Neural progenitor cell (in vitro differentiated cells): ENCODE results near the gene SLC7A10. TPM values are rescaled to one million over a fixed set of nuclear protein-coding genes. Genes with fewer than 3 reads are reported as not detected.

Experiments used
- DNase-seq: peaks from one replicate; pipeline ENCODE4 v3.0.0-alpha.2; 2016; ENCODE audit warnings: low spot score
- H2AFZ ChIP-seq: fragments of 200-600 bp; sonication (generic); replicated peaks from 2 replicates; pipeline ENCODE4 v1.6.1; 2016; ENCODE audit warnings: antibody characterized with exemption
- H3F3A ChIP-seq: fragments of 200-600 bp; sonication (generic); 2 replicates; pipeline ENCODE4 v1.6.1; 2016; ENCODE audit warnings: antibody characterized with exemption, low read depth
- H3K27ac ChIP-seq: fragments of 200-600 bp; sonication (generic); 2 replicates; pipeline ENCODE4 v1.5.1; 2016; ENCODE audit warnings: mild to moderate bottlenecking
- H3K27me3 ChIP-seq: fragments of 200-600 bp; sonication (generic); 2 replicates; pipeline ENCODE4 v1.6.1; 2016; ENCODE audit warnings: mild to moderate bottlenecking, moderate library complexity
- H3K36me3 ChIP-seq: fragments of 200-600 bp; sonication (generic); 2 replicates; pipeline ENCODE4 v1.5.1; 2016
- H3K4me1 ChIP-seq: fragments of 200-600 bp; sonication (generic); 2 replicates; pipeline ENCODE4 v1.6.1; 2016; ENCODE audit warnings: mixed run types
- H3K4me2 ChIP-seq: fragments of 200-600 bp; sonication (generic); 2 replicates; pipeline ENCODE4 v1.6.1; 2016
- H3K4me3 ChIP-seq: fragments of 200-600 bp; sonication (generic); 2 replicates; pipeline ENCODE4 v1.5.1; 2016
- H3K79me2 ChIP-seq: fragments of 200-600 bp; sonication (generic); 2 replicates; pipeline ENCODE4 v1.6.1; 2016; ENCODE audit warnings: low read depth
- H3K9ac ChIP-seq: fragments of 200-600 bp; sonication (generic); 2 replicates; pipeline ENCODE4 v1.6.1; 2016
- H3K9me3 ChIP-seq: fragments of 200-600 bp; sonication (generic); 2 replicates; pipeline ENCODE4 v1.5.1; 2016; ENCODE audit warnings: low read depth
- H4K20me1 ChIP-seq: fragments of 200-600 bp; sonication (generic); 2 replicates; pipeline ENCODE4 v1.6.1; 2016; ENCODE audit warnings: low read depth
- H3K27ac Mint-ChIP-seq: 3 replicates; pipeline ENCODE4 v1.8.0; 2021; ENCODE audit warnings: mixed read lengths
- H3K27me3 Mint-ChIP-seq: 2 replicates; pipeline ENCODE4 v1.8.0; 2022; ENCODE audit warnings: low read depth, mild to moderate bottlenecking, inconsistent platforms, moderate library complexity, mixed read lengths; ENCODE audit not compliant: insufficient read depth
- H3K36me3 Mint-ChIP-seq: 3 replicates; pipeline ENCODE4 v1.8.0; 2021; ENCODE audit warnings: mixed read lengths
- H3K4me1 Mint-ChIP-seq: 3 replicates; pipeline ENCODE4 v1.8.0; 2021; ENCODE audit warnings: mixed read lengths
- H3K4me3 Mint-ChIP-seq: 3 replicates; pipeline ENCODE4 v1.8.0; 2021; ENCODE audit warnings: mild to moderate bottlenecking, moderate library complexity, mixed read lengths
- H3K9me3 Mint-ChIP-seq: 3 replicates; pipeline ENCODE4 v1.8.0; 2020; ENCODE audit warnings: mixed read lengths
- CTCF ChIP-seq: fragments of 200-600 bp; sonication (generic); IDR thresholded peaks from 2 replicates; pipeline ENCODE4 v1.5.1; 2017; ENCODE audit warnings: antibody characterized with exemption, mild to moderate bottlenecking
- EZH2 ChIP-seq: fragments of 200-600 bp; sonication (generic); IDR thresholded peaks from 2 replicates; pipeline ENCODE4 v1.6.1; 2017; ENCODE audit warnings: antibody characterized with exemption, mild to moderate bottlenecking, moderate library complexity
- EZH2phosphoT487 ChIP-seq: fragments of 200-600 bp; sonication (generic); IDR thresholded peaks from 2 replicates; pipeline ENCODE4 v1.6.1; 2017; ENCODE audit warnings: antibody characterized with exemption
- total RNA-seq: library from RNA; depleted of rRNA; stranded (reverse); fragments of >200 nt; gene quantifications from 2 replicates; pipeline ENCODE4 v1.2.3, GENCODE V29; 2015; ENCODE audit warnings: low replicate concordance

SLC7A10 gene
- total RNA-seq, 1 donor from 2014 or later = 0.79 TPM

DNA sequence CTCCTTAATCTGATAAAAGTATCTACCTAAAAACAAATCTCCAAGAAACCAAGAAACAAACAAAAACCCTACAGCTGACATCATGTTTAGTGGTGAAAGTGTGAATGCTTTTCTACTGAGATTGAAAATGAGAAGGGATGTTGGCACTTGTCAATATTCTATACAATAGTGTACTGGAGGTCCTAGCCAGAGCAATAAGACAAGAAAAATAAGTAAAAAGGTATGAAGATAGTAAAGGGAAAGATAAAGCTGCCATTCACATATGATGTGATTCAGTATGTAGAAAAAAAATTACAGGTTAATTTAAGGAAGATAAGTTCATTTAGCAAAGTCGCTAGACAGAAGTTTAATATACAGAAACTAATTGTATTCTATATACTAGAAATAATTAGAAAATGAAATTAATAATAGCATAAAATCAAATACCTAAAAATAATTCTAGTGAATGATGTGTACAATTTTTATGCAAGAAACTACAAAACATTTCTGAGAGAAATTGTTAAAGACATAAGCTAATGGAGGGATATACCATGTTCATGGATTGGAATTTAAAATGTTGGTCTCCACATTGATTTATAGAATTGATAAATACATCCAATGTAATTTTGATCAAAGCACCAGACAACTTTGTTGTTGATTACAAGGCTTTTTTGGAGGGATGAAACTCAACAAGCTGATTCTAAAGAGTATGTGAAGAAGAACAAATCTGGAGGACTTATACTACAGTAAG lies 2.4 kb upstream of the SLC7A10 start:
- Histone ChIP-seq H4K20me1 (no peaks in the 10 kb centered on the region), H3K4me2 (no peak overlapping the region), H3K4me3 (no peak overlapping the region), H3K79me2 (no peaks in the 10 kb centered on the region), H3K27ac (no peak overlapping the region), H3K9ac (no peak overlapping the region), H3K36me3 (no peaks in the 10 kb centered on the region), H2AFZ (no peak overlapping the region), H3K9me3 (peaks cover 12% of the 10 kb centered on the region), H3K4me1 (peaks cover 3% of the 10 kb centered on the region), H3F3A (peaks cover 17% of the 10 kb centered on the region), H3K27me3 (peaks cover 78% of the 10 kb centered on the region)
- Mint-ChIP-seq H3K9me3 (peaks cover 27% of the 10 kb centered on the region), H3K27me3 (peaks cover 55% of the 10 kb centered on the region), H3K4me1 (peaks cover 7% of the 10 kb centered on the region), H3K27ac (no peak overlapping the region), H3K36me3 (peaks cover 2% of the 10 kb centered on the region), H3K4me3 (no peak overlapping the region)
- no peak for DNase-seq
- TF ChIP-seq EZH2phosphoT487 (no peak), CTCF (no peak), EZH2 (no peak)

DNA sequence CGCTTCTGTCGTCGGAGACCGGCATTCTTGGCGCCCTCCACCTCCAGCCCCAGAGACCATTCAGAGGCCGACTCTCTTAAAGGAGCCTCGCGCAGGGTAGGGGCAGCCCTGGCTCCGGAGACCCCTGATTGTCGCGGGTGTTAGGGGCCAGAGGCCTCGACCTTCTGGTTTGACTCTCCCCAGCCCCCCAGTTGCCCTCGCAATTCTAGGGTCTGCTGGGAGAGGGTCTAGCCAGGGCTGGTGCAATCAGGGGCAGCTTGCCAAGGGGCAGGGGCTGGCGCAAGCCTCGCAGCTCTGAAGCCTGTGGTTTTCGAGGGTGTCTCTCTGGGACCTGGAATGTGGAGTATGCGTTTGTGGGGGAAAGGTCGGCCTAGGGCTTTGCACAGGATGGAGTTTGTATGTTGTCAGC lies 1.6 kb upstream of the SLC7A10 start:
- peaks cover 7% of the 10 kb centered on the region for H3K4me1 Mint-ChIP-seq
- Histone ChIP-seq H4K20me1 (no peaks in the 10 kb centered on the region), H3K4me3 (peak overlapping the region; percentile 45), H3K9me3 (peaks cover 12% of the 10 kb centered on the region), H3K27ac (no peak overlapping the region), H3F3A (peaks cover 17% of the 10 kb centered on the region), H2AFZ (peak overlapping the region; percentile 83), H3K9ac (no peak overlapping the region), H3K4me2 (peak overlapping the region; percentile 59), H3K36me3 (no peaks in the 10 kb centered on the region), H3K27me3 (peaks cover 84% of the 10 kb centered on the region), H3K4me1 (peaks cover 3% of the 10 kb centered on the region), H3K79me2 (no peaks in the 10 kb centered on the region)
- H3K4me3 Mint-ChIP-seq = peak overlapping the region; percentile 77
- peaks cover 2% of the 10 kb centered on the region for H3K36me3 Mint-ChIP-seq
- TF ChIP-seq EZH2phosphoT487 (no peak), EZH2 (no peak), CTCF (no peak)
- no peak for DNase-seq
- H3K27me3 Mint-ChIP-seq = peaks cover 59% of the 10 kb centered on the region
- no peak overlapping the region for H3K27ac Mint-ChIP-seq
- H3K9me3 Mint-ChIP-seq = peaks cover 27% of the 10 kb centered on the region

DNA sequence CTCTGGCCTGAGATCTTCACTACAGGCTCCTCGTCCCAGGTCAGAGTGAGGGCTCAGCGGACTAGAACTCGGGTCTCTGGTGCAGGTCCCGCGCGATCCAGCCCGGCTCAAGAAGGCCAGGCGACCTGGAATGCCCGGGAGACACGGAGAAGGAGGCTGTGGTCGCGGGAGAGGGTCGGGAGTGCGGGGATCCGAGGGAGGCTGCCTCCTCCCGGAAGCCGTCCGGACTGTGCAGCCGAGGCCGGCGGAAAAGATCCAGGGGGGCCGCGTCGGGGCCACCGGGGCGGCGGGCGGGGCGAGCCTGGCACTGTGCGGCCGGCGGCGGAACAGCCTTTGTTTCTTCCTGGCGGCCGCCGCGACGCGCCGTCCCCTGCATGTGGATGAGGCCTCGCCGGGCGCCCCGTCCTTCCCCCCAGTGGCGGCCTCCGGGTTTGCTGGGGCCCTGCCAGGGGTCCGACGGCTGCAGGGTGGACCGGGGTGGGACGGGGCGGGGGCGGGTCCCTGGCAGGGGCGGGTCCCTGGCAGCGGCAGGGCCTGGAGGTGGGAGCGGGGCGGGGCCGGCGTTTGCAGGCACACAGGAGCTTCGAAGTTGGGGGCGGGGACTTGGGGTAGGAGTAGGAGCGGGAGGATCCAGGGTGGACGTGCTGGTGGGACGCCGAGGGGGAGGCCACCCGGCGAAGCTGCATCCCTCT lies 1.0 kb upstream of the SLC7A10 start:
- peak overlapping the region; percentile 83 for H2AFZ ChIP-seq
- Mint-ChIP-seq H3K4me3 (peak overlapping the region; percentile 77), H3K27ac (no peak overlapping the region), H3K9me3 (peaks cover 27% of the 10 kb centered on the region), H3K36me3 (peaks cover 2% of the 10 kb centered on the region), H3K27me3 (peaks cover 59% of the 10 kb centered on the region), H3K4me1 (peaks cover 7% of the 10 kb centered on the region)
- peaks cover 84% of the 10 kb centered on the region for H3K27me3 ChIP-seq
- no peaks in the 10 kb centered on the region for H3K79me2 ChIP-seq
- H3K27ac ChIP-seq = no peak overlapping the region
- peak overlapping the region; percentile 45 for H3K4me3 ChIP-seq
- TF ChIP-seq EZH2phosphoT487 (peak; percentile 87), CTCF (peak; percentile 29), EZH2 (peak; percentile 86)
- H3K4me1 ChIP-seq = peaks cover 3% of the 10 kb centered on the region
- DNase-seq = peak; percentile 76
- H3F3A ChIP-seq = peaks cover 17% of the 10 kb centered on the region
- H3K4me2 ChIP-seq = peak overlapping the region; percentile 59
- H3K9me3 ChIP-seq = peaks cover 12% of the 10 kb centered on the region
- H4K20me1 ChIP-seq = no peaks in the 10 kb centered on the region
- H3K36me3 ChIP-seq = no peaks in the 10 kb centered on the region
- H3K9ac ChIP-seq = no peak overlapping the region
